NCI-H2196 (cell line): Measurements from ENCODE around the gene PSMD6.

Source experiments
- DNase-seq: peaks from one replicate; lab custom pipeline; 2025; ENCODE audit not compliant: unreplicated experiment; lab: John Stamatoyannopoulos, UW

The PSMD6 gene

GRCh38 chr3:64023187-64023860 is at the start of gene PSMD6:
PSMD6 (minus strand) TSS chr3:64023494; CDS start chr3:64023419, 75 bp downstream.
- peak; percentile 75 for DNase-seq

GRCh38 chr3:64072126-64072525 is 48.8 kb upstream of the PSMD6 start:
- no peak for DNase-seq

- DNase-seq: no peak
These were observed 47.4 kb upstream of the PSMD6 start for GRCh38 chr3:64070704-64071103.

GRCh38 chr3:64067506-64068346 is 44.4 kb upstream of the PSMD6 start:
- DNase-seq: no peak

GRCh38 chr3:64064804-64065203 is 41.5 kb upstream of the PSMD6 start:
- no peak for DNase-seq

- DNase-seq: no peak
These were observed 40.7 kb upstream of the PSMD6 start for GRCh38 chr3:64063983-64064438.

- DNase-seq: no peak
These were observed 40.1 kb upstream of the PSMD6 start for GRCh38 chr3:64063207-64063982.

- no peak for DNase-seq
These were observed 38.3 kb upstream of the PSMD6 start for GRCh38 chr3:64061628-64062027.

GRCh38 chr3:64059484-64060175 is 36.3 kb upstream of the PSMD6 start:
- DNase-seq: no peak

GRCh38 chr3:64058566-64058965 is 35.3 kb upstream of the PSMD6 start:
- no peak for DNase-seq

- no peak for DNase-seq
These were observed 33.9 kb upstream of the PSMD6 start for GRCh38 chr3:64057231-64057630.

- DNase-seq: no peak
These were observed 33.4 kb upstream of the PSMD6 start for GRCh38 chr3:64056606-64057180.

GRCh38 chr3:64055076-64055475 is 31.8 kb upstream of the PSMD6 start:
- no peak for DNase-seq

- DNase-seq: no peak
These were observed 31.2 kb upstream of the PSMD6 start for GRCh38 chr3:64054488-64054887.

- DNase-seq: no peak
These were observed 30.3 kb upstream of the PSMD6 start for GRCh38 chr3:64053581-64053980.

- DNase-seq: no peak
These were observed 29.8 kb upstream of the PSMD6 start for GRCh38 chr3:64053117-64053516.

- no peak for DNase-seq
These were observed 26.5 kb upstream of the PSMD6 start for GRCh38 chr3:64049832-64050231.

- no peak for DNase-seq
These were observed 25.8 kb upstream of the PSMD6 start for GRCh38 chr3:64049136-64049535.

- DNase-seq: no peak
These were observed 25.4 kb upstream of the PSMD6 start for GRCh38 chr3:64048631-64049061.

GRCh38 chr3:64047787-64048186 is 24.5 kb upstream of the PSMD6 start:
- DNase-seq: no peak
